Mammary epithelial cell (primary cell): ENCODE results near the gene PACSIN1.

Experiments used
- EZH2 ChIP-seq: IDR thresholded peaks from 2 replicates; pipeline ENCODE4 v1.6.1; 2012; ENCODE audit warnings: low read length, inconsistent platforms, borderline replicate concordance
- TF ChIP-seq, protein P1 (sequence below), 2 donors: IDR thresholded peaks in 1 of 2; conservative IDR thresholded peaks in 1 of 2; 2 replicates each; pipeline ENCODE4 v1.5.1; 2011 to 2012; ENCODE audit warnings: inconsistent platforms in 2 of 2, low read length in 2 of 2, mild to moderate bottlenecking in 2 of 2, control low read depth in 1 of 2, low read depth in 1 of 2; ENCODE audit not compliant: insufficient read depth in 1 of 2; ENCODE audit errors: extremely low read depth in 1 of 2

DNA sequence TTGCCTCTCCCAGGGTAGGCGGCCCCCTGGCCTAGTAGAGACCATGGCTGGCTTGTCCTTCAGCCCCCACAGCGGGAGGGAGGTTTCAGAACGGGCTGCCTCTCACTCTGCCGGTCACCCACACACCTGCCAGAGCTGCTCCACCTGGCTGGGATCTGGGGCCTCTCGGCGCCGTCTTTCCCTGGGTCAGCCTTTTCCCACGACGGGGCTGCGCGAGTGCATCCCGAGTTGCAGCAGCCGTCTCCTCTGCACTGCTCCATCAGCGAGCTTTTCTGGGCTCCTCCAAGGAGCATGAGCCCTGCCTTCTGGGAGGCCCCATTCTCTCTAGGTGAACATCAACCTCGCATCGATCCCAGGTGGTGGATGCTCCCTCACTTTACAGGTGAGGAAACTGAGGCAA, 106.1 kb downstream of the PACSIN1 start:
- TF ChIP-seq, protein P1, sequence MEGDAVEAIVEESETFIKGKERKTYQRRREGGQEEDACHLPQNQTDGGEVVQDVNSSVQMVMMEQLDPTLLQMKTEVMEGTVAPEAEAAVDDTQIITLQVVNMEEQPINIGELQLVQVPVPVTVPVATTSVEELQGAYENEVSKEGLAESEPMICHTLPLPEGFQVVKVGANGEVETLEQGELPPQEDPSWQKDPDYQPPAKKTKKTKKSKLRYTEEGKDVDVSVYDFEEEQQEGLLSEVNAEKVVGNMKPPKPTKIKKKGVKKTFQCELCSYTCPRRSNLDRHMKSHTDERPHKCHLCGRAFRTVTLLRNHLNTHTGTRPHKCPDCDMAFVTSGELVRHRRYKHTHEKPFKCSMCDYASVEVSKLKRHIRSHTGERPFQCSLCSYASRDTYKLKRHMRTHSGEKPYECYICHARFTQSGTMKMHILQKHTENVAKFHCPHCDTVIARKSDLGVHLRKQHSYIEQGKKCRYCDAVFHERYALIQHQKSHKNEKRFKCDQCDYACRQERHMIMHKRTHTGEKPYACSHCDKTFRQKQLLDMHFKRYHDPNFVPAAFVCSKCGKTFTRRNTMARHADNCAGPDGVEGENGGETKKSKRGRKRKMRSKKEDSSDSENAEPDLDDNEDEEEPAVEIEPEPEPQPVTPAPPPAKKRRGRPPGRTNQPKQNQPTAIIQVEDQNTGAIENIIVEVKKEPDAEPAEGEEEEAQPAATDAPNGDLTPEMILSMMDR (conservative IDR thresholded peaks at IDR 0.05 in 1 of 2, IDR thresholded peaks at IDR 0.05 in 1 of 2; ENCODE audit: extremely low read depth in 1 of 2, insufficient read depth in 1 of 2, low read depth in 1 of 2, low read length in 2 of 2) = no peak
- TF ChIP-seq EZH2 = no peak
